ENCODE results near the gene MYOCD. TPM values are rescaled to one million over a fixed set of nuclear protein-coding genes. Genes with fewer than 3 reads are reported as not detected.

The MYOCD gene
- total RNA-seq, 1 experiment from 2014 or later, result 1.2 TPM

DNA sequence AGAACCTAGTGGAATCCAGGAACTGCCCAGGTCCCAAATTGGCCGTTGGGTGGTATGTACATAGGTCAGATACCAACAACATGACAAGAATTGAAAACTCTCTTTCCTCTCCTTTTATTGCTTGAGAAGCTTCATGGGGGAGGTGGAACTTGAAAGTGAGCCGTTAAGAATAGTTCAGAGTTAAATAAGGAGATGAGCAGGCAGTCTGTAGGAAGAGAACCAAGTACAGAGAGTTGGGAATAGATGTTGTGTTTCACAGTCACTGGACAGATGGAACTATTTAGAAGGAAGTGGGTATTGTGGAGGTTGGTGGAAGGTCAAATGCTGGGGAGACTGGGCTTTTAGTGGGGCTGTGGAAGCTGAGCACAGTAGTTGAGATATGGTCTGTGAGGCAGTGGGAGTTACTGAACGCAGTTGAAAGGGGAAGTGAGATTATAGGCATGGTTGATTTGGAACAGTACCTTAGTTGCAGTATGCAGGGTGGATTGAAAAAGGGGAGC, 150.0 kb downstream of the MYOCD start:
- no peaks in the 10 kb centered on the region; the same call in 1 of the 2 replicates for H3K27me3 Mint-ChIP-seq (ENCODE audit: low read depth)
- ChIA-PET CTCF (no interaction called here), POLR2A (interaction anchor here (0.7 kb wide), 1 partner anchor 26 kb away, joined by 3 read pairs; the partner anchor contains the start of gene ARHGAP44)
- peaks cover 18% of the 10 kb centered on the region for H3K9me3 Mint-ChIP-seq
- no peak overlapping the region for H3K4me3 Mint-ChIP-seq
- ATAC-seq (no peak), DNase-seq (ENCODE audit: low spot score) (no peak)
- peaks cover 17% of the 10 kb centered on the region for H3K4me1 Mint-ChIP-seq
- no peak for TF ChIP-seq ZNF317 (CRISPR knock-in tag; IDR thresholded peaks at IDR 0.05; ENCODE audit: borderline replicate concordance, low read depth)
- TF ChIP-seq ATF6 (CRISPR knock-in tag; IDR thresholded peaks at IDR 0.05), result no peak
- no peak for TF ChIP-seq MXD4 (CRISPR knock-in tag; IDR thresholded peaks at IDR 0.05; ENCODE audit: borderline replicate concordance)
- TF ChIP-seq OVOL2 (CRISPR knock-in tag; IDR thresholded peaks at IDR 0.05; ENCODE audit: borderline replicate concordance), result no peak
- TF ChIP-seq ZNF138 (CRISPR knock-in tag; conservative IDR thresholded peaks at IDR 0.05), result no peak
- no peak for TF ChIP-seq SMAD3 (CRISPR knock-in tag; IDR thresholded peaks at IDR 0.05; ENCODE audit: borderline replicate concordance)
- TF ChIP-seq FOXJ3 (CRISPR knock-in tag; IDR thresholded peaks at IDR 0.05; ENCODE audit: borderline replicate concordance), result no peak
- TF ChIP-seq NFATC4 (CRISPR knock-in tag; IDR thresholded peaks at IDR 0.05), result no peak
- TF ChIP-seq EMX1 (CRISPR knock-in tag; IDR thresholded peaks at IDR 0.05), result no peak
- TF ChIP-seq RELA (CRISPR knock-in tag; IDR thresholded peaks at IDR 0.05; ENCODE audit: borderline replicate concordance), result no peak
- TF ChIP-seq, protein P1, sequence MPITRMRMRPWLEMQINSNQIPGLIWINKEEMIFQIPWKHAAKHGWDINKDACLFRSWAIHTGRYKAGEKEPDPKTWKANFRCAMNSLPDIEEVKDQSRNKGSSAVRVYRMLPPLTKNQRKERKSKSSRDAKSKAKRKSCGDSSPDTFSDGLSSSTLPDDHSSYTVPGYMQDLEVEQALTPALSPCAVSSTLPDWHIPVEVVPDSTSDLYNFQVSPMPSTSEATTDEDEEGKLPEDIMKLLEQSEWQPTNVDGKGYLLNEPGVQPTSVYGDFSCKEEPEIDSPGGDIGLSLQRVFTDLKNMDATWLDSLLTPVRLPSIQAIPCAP (CRISPR knock-in tag; IDR thresholded peaks at IDR 0.05), result no peak
- no peak for TF ChIP-seq ETV6 (CRISPR knock-in tag; IDR thresholded peaks at IDR 0.05)
- no peak for TF ChIP-seq ZNF512 (CRISPR knock-in tag; IDR thresholded peaks at IDR 0.05; ENCODE audit: borderline replicate concordance)
- peaks cover 11% of the 10 kb centered on the region for H3K36me3 Mint-ChIP-seq
- H3K27ac Mint-ChIP-seq, result no peak overlapping the region

Other genes with a start within 250 kb of the MYOCD start
- gene ARHGAP44, start 123.6 kb downstream of the MYOCD start, total RNA-seq (2021), result 22.7 to 23.8 TPM (median 22.8 TPM) in 3 replicates